ENCODE measurements around the gene LENG1. TPM values are rescaled to one million over a fixed set of nuclear protein-coding genes. Genes with fewer than 3 reads are reported as not detected.

The LENG1 gene
- total and polyA plus RNA-seq, 9 of the 15 experiments (the other 6 are each of a cell fraction or from before 2014, with no cell fraction given), result 0.30 to 10.5 (median 4.7) TPM

GRCh38 chr19:54191011-54191810 lies 31.7 kb upstream of the LENG1 start, which contains the start of gene TSEN34 (continued):
- TF ChIP-seq MITF (IDR thresholded peaks at IDR 0.05) (no peak), MAX (CRISPR knock-in tag; IDR thresholded peaks at IDR 0.05) (peak; percentile 15; the same call in 1 of the 2 replicates), MAZ (CRISPR knock-in tag; conservative IDR thresholded peaks at IDR 0.05 in 1 of 2, IDR thresholded peaks at IDR 0.05 in 1 of 2) (0 out of 4 replicates have a peak, but pooled peaks of 1 of the 2 experiments have one; percentile 62), ZNF431 (CRISPR knock-in tag; IDR thresholded peaks at IDR 0.05) (0 out of 2 replicates have a peak, but pooled peaks have one; percentile 30), AFF4 (CRISPR knock-in tag; IDR thresholded peaks at IDR 0.05) (peak; percentile 62; the same call in 1 of the 2 replicates), ZEB2 (IDR thresholded peaks at IDR 0.05) (no peak), SNRNP70 (optimal IDR thresholded peaks at IDR 0.05; ENCODE audit: low read depth, low read length) (no peak), TAF7 (tag; IDR thresholded peaks at IDR 0.05) (no peak), MXI1 (IDR thresholded peaks at IDR 0.05; ENCODE audit: low read depth, low read length) (peak; percentile 62), RBM34 (IDR thresholded peaks at IDR 0.05; ENCODE audit: borderline replicate concordance, insufficient read depth, low read length) (0 out of 2 replicates have a peak, but pooled peaks have one; percentile 86), JUNB (CRISPR knock-in tag; conservative IDR thresholded peaks at IDR 0.05) (no peak), GATA2 (CRISPR knock-in tag; IDR thresholded peaks at IDR 0.05) (no peak), ZNF24 (IDR thresholded peaks at IDR 0.05) (no peak), POLR2G (IDR thresholded peaks at IDR 0.05; ENCODE audit: low read depth, low read length) (peak; percentile 73), CHAMP1 (IDR thresholded peaks at IDR 0.05) (no peak)
- TF ChIP-seq, protein P1, sequence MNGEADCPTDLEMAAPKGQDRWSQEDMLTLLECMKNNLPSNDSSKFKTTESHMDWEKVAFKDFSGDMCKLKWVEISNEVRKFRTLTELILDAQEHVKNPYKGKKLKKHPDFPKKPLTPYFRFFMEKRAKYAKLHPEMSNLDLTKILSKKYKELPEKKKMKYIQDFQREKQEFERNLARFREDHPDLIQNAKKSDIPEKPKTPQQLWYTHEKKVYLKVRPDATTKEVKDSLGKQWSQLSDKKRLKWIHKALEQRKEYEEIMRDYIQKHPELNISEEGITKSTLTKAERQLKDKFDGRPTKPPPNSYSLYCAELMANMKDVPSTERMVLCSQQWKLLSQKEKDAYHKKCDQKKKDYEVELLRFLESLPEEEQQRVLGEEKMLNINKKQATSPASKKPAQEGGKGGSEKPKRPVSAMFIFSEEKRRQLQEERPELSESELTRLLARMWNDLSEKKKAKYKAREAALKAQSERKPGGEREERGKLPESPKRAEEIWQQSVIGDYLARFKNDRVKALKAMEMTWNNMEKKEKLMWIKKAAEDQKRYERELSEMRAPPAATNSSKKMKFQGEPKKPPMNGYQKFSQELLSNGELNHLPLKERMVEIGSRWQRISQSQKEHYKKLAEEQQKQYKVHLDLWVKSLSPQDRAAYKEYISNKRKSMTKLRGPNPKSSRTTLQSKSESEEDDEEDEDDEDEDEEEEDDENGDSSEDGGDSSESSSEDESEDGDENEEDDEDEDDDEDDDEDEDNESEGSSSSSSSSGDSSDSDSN (IDR thresholded peaks at IDR 0.05; ENCODE audit: borderline replicate concordance in 1 of 2, low read depth in 2 of 2, low read length in 2 of 2), result peak in 1 of 2 experiments; percentile 66; a peak in 1 of 4 replicates

Measured in K562 (cell line).